ENCODE results near the gene TEX12.

- no peak for TF ChIP-seq CTCF (conservative IDR thresholded peaks at IDR 0.05)
- TF ChIP-seq EZH2 (IDR thresholded peaks at IDR 0.05; ENCODE audit: low read depth) = no peak
These were observed 610 bp upstream of the TEX12 start for GRCh38 chr11:112166562-112166961.
